H1 (cell line): ENCODE results near the gene CALD1. TPM values are rescaled to one million over a fixed set of nuclear protein-coding genes. Genes with fewer than 3 reads are reported as not detected.

Experiments used
- polyA plus RNA-seq, 7 experiments: library from polyadenylated mRNA; depleted of rRNA in 3 of 7; stranded (reverse) in 5 of 7; unstranded in 2 of 7; fragments of >200 nt in 5 of 7; fragments of 200-250 nt in 2 of 7; gene quantifications; 1 replicate in 5 of 7; 2 replicates in 1 of 7; 4 replicates in 1 of 7; pipeline versions ENCODE4 v1.2.1 to v1.2.3, GENCODE V29; 2011 to 2013; ENCODE audit warnings: missing spikeins in 2 of 7, mixed read lengths in 2 of 7
- total RNA-seq: library from RNA; stranded (reverse); fragmentation: NEBNext Ultra II Directional; extraction: Animal tissue kit (Norgen Biotek cat#: 25700); gene quantifications from 2 replicates; pipeline ENCODE4 v1.2.1, GENCODE V29; 2021
- TF ChIP-seq, protein P1 (sequence below): fragments of 300-600 bp; sonication (generic); IDR thresholded peaks from 2 replicates; pipeline ENCODE4 v1.7.1; 2012; ENCODE audit warnings: low read length, moderate library complexity, mild to moderate bottlenecking, inconsistent platforms; ENCODE audit not compliant: insufficient replicate concordance

The CALD1 gene
- total and polyA plus RNA-seq, 2 of the 8 experiments (the other 6 are each of a cell fraction or from before 2014, with no cell fraction given) = 34.3 to 177 TPM

DNA sequence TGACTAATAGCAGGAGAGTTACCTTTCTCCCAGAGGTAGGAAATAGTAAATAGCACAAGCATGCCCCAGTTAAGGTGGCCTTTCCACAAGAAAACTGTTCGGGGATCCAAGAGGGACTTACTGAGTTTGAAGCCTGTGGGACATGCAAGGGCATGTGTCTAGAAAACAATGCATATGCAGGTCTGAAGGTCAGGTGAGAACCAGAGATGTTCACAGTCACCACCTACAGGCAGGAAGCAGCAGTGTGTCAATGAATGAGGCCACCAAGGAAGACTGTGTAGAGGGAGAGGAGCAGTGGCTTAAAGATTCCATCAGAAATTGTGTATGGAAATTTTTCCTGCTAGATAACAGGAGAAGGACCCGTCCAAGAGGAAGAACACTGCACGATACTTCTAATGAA is 66.0 kb downstream of the CALD1 start (continued):
- TF ChIP-seq, protein P1, sequence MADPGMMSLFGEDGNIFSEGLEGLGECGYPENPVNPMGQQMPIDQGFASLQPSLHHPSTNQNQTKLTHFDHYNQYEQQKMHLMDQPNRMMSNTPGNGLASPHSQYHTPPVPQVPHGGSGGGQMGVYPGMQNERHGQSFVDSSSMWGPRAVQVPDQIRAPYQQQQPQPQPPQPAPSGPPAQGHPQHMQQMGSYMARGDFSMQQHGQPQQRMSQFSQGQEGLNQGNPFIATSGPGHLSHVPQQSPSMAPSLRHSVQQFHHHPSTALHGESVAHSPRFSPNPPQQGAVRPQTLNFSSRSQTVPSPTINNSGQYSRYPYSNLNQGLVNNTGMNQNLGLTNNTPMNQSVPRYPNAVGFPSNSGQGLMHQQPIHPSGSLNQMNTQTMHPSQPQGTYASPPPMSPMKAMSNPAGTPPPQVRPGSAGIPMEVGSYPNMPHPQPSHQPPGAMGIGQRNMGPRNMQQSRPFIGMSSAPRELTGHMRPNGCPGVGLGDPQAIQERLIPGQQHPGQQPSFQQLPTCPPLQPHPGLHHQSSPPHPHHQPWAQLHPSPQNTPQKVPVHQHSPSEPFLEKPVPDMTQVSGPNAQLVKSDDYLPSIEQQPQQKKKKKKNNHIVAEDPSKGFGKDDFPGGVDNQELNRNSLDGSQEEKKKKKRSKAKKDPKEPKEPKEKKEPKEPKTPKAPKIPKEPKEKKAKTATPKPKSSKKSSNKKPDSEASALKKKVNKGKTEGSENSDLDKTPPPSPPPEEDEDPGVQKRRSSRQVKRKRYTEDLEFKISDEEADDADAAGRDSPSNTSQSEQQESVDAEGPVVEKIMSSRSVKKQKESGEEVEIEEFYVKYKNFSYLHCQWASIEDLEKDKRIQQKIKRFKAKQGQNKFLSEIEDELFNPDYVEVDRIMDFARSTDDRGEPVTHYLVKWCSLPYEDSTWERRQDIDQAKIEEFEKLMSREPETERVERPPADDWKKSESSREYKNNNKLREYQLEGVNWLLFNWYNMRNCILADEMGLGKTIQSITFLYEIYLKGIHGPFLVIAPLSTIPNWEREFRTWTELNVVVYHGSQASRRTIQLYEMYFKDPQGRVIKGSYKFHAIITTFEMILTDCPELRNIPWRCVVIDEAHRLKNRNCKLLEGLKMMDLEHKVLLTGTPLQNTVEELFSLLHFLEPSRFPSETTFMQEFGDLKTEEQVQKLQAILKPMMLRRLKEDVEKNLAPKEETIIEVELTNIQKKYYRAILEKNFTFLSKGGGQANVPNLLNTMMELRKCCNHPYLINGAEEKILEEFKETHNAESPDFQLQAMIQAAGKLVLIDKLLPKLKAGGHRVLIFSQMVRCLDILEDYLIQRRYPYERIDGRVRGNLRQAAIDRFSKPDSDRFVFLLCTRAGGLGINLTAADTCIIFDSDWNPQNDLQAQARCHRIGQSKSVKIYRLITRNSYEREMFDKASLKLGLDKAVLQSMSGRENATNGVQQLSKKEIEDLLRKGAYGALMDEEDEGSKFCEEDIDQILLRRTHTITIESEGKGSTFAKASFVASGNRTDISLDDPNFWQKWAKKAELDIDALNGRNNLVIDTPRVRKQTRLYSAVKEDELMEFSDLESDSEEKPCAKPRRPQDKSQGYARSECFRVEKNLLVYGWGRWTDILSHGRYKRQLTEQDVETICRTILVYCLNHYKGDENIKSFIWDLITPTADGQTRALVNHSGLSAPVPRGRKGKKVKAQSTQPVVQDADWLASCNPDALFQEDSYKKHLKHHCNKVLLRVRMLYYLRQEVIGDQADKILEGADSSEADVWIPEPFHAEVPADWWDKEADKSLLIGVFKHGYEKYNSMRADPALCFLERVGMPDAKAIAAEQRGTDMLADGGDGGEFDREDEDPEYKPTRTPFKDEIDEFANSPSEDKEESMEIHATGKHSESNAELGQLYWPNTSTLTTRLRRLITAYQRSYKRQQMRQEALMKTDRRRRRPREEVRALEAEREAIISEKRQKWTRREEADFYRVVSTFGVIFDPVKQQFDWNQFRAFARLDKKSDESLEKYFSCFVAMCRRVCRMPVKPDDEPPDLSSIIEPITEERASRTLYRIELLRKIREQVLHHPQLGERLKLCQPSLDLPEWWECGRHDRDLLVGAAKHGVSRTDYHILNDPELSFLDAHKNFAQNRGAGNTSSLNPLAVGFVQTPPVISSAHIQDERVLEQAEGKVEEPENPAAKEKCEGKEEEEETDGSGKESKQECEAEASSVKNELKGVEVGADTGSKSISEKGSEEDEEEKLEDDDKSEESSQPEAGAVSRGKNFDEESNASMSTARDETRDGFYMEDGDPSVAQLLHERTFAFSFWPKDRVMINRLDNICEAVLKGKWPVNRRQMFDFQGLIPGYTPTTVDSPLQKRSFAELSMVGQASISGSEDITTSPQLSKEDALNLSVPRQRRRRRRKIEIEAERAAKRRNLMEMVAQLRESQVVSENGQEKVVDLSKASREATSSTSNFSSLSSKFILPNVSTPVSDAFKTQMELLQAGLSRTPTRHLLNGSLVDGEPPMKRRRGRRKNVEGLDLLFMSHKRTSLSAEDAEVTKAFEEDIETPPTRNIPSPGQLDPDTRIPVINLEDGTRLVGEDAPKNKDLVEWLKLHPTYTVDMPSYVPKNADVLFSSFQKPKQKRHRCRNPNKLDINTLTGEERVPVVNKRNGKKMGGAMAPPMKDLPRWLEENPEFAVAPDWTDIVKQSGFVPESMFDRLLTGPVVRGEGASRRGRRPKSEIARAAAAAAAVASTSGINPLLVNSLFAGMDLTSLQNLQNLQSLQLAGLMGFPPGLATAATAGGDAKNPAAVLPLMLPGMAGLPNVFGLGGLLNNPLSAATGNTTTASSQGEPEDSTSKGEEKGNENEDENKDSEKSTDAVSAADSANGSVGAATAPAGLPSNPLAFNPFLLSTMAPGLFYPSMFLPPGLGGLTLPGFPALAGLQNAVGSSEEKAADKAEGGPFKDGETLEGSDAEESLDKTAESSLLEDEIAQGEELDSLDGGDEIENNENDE = no peak
